ENCODE measurements around the gene ANXA8L1.
"Not testable (repeated sequence)": the region's sequence is repeated elsewhere in the genome, so short reads cannot be mapped to it uniquely, and the experiment has no call there.

DNA sequence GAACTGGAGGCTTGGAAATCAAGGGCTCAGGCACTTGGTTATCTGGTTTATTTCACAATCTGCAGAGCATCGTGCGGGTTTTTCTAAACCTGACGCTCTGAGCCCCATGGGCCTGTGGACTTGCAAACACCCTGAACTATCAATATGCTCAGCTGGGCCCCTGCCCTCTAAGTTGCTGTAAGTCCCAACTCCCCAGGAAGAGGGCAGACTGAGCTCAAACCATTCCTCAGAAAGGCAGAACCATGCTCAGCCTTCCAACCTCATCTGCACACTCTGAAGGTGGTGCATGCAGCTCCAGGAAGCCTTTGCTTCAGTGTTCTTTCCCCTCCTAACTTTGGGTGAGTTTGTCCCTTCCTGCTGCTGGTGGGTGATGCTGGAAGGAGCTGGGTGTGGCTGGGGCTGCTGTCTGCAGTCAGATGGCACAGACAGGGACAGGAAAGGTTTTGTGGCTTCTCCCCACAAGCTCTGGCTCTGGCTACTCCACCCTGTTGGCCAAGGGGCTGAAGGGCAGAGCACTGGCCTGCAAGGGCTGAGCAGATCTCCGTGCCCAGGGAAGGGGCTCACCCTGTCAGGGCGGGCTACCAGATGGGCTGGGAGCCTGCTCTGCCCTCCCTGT, 3.8 kb downstream of the ANXA8L1 start:
- TF ChIP-seq EZH2 (IDR thresholded peaks at IDR 0.05; ENCODE audit: borderline replicate concordance, low read length) = not testable (repeated sequence)
- TF ChIP-seq, protein P1, sequence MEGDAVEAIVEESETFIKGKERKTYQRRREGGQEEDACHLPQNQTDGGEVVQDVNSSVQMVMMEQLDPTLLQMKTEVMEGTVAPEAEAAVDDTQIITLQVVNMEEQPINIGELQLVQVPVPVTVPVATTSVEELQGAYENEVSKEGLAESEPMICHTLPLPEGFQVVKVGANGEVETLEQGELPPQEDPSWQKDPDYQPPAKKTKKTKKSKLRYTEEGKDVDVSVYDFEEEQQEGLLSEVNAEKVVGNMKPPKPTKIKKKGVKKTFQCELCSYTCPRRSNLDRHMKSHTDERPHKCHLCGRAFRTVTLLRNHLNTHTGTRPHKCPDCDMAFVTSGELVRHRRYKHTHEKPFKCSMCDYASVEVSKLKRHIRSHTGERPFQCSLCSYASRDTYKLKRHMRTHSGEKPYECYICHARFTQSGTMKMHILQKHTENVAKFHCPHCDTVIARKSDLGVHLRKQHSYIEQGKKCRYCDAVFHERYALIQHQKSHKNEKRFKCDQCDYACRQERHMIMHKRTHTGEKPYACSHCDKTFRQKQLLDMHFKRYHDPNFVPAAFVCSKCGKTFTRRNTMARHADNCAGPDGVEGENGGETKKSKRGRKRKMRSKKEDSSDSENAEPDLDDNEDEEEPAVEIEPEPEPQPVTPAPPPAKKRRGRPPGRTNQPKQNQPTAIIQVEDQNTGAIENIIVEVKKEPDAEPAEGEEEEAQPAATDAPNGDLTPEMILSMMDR (IDR thresholded peaks at IDR 0.05; ENCODE audit: low read length) = not testable (repeated sequence)
